Prostate gland (tissue), 2 donors: Measurements from ENCODE around the gene TOMM70. TPM values are rescaled to one million over a fixed set of nuclear protein-coding genes. Genes with fewer than 3 reads are reported as not detected.
"Not testable (repeated sequence)": the region's sequence is repeated elsewhere in the genome, so short reads cannot be mapped to it uniquely, and the experiment has no call there.

Experiments
- DNase-seq: peaks from one replicate; pipeline ENCODE4 v3.0.0-alpha.2; 2019; ENCODE audit warnings: low spot score
- H3K27ac ChIP-seq, 2 donors: fragments of 200-600 bp; sonication (generic); 2 replicates each; pipeline ENCODE4 v1.5.1; 2017 to 2019
- H3K27me3 ChIP-seq: fragments of 200-600 bp; sonication (generic); replicated peaks from 2 replicates; pipeline ENCODE4 v1.5.1; 2019; ENCODE audit not compliant: insufficient read depth
- H3K36me3 ChIP-seq, 2 donors: fragments of 200-600 bp; sonication (generic); 1 replicate in 1 of 2; 2 replicates in 1 of 2; pipeline versions ENCODE4 v1.5.1 to v1.8.1; 2017 to 2019
- H3K4me1 ChIP-seq: fragments of 200-600 bp; sonication (generic); replicated peaks from 2 replicates; pipeline ENCODE4 v1.5.1; 2019
- H3K4me3 ChIP-seq, 2 donors: fragments of 200-600 bp; sonication (generic); 2 replicates each; pipeline ENCODE4 v1.5.1; 2017 to 2019
- H3K9me3 ChIP-seq: fragments of 200-600 bp; sonication (generic); 2 replicates; pipeline ENCODE4 v1.5.1; 2017
- POLR2A ChIP-seq: fragments of 450-650 bp; IDR thresholded peaks from one replicate; pipeline ENCODE4 v1.6.1; 2016; ENCODE audit warnings: antibody characterized with exemption, mild to moderate bottlenecking
- POLR2AphosphoS5 ChIP-seq: sonication (generic); formaldehyde crosslinking; IDR thresholded peaks from one replicate; pipeline ENCODE4 v1.6.1; 2017; ENCODE audit warnings: antibody characterized with exemption
- WGBS: methylation state at CpG from one replicate; pipeline ENCODE4 v1.1.5; 2018; 5-methylcytosine and 5-hydroxymethylcytosine counted together
- intact Hi-C: fragments of 100-400 bp; cut with DNase I; formaldehyde crosslinking; loops from one replicate; pipeline ENCODE4 v1.14.2; 2022
- total RNA-seq, 2 donors: library from RNA; depleted of rRNA; stranded (reverse); fragments of >200 nt; gene quantifications; one replicate each; pipeline ENCODE4 v1.1.0, GENCODE V29; 2016
- TF ChIP-seq, protein P1 (sequence below), 4 experiments: fragments of 200-600 bp in 2 of 4; fragments of 450-650 bp in 2 of 4; sonication (generic) in 2 of 4; IDR thresholded peaks; 1 replicate in 3 of 4; 2 replicates in 1 of 4; pipeline ENCODE4 v1.5.1; 2016 to 2019; ENCODE audit warnings: antibody characterized with exemption in 4 of 4, mild to moderate bottlenecking in 2 of 4, moderate library complexity in 2 of 4

TOMM70 gene
- total RNA-seq, 2 donors from 2014 or later: 34.0 to 36.1 TPM

DNA sequence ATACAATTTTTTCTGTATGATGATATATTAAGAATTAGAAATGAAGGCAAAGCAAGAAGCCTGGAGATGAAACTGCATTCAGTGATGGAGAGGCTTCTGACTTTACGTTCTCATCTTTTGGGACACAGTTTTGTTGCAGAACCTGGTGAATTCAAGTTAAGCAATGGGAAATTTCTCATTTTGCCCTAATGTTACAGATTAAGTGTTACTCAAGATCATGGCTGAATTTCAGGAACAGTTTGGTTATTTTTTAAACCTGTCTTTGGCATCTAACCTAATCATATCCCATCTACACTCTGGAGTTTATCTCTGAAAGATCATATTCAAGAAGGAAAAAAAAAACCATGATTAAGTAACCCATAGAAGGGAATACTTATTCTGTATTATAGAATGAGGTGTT, 60.4 kb downstream of the TOMM70 start:
- intact Hi-C loops: no loop called here
- no peaks in the 10 kb centered on the region for H3K36me3 ChIP-seq
- no peaks in the 10 kb centered on the region for H3K27me3 ChIP-seq
- no peaks in the 10 kb centered on the region for H3K4me1 ChIP-seq
- H3K4me3 ChIP-seq: no peak overlapping the region
- WGBS: 91% methylated on average over 1 of the region's 1 CpG
- H3K27ac ChIP-seq: no peak overlapping the region
- DNase-seq: no peak
- H3K9me3 ChIP-seq: no peaks in the 10 kb centered on the region
- TF ChIP-seq POLR2AphosphoS5 (no peak), POLR2A (no peak)
- TF ChIP-seq, protein P1, sequence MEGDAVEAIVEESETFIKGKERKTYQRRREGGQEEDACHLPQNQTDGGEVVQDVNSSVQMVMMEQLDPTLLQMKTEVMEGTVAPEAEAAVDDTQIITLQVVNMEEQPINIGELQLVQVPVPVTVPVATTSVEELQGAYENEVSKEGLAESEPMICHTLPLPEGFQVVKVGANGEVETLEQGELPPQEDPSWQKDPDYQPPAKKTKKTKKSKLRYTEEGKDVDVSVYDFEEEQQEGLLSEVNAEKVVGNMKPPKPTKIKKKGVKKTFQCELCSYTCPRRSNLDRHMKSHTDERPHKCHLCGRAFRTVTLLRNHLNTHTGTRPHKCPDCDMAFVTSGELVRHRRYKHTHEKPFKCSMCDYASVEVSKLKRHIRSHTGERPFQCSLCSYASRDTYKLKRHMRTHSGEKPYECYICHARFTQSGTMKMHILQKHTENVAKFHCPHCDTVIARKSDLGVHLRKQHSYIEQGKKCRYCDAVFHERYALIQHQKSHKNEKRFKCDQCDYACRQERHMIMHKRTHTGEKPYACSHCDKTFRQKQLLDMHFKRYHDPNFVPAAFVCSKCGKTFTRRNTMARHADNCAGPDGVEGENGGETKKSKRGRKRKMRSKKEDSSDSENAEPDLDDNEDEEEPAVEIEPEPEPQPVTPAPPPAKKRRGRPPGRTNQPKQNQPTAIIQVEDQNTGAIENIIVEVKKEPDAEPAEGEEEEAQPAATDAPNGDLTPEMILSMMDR (IDR thresholded peaks at IDR 0.05): no peak

DNA sequence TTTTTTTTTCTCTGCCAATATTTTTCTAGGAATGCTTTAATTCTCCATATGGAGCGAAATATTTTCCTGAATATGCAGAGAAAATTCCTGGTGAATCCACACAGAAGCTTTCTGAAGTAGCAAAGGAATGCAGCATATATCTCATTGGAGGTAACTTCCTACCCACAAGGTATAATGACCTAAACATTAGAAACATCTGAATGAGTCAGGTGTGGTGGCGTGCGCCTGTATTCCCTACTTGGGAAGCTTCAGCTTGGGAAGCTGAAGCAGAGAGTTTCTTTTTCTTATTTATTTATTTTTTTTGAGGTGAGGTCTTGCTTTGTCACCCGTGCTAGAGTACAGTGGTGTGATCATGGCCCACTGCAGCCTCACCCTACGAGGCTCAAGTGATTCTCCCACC, 61.1 kb downstream of the TOMM70 start:
- intact Hi-C loops: loop anchor here (10.0 kb wide), 1 partner anchor 65 kb away; the partner anchor contains the start of genes LNP1 and TOMM70
- H3K27me3 ChIP-seq: no peaks in the 10 kb centered on the region
- DNase-seq: no peak
- H3K36me3 ChIP-seq: no peaks in the 10 kb centered on the region
- no peak overlapping the region for H3K4me3 ChIP-seq
- no peaks in the 10 kb centered on the region for H3K4me1 ChIP-seq
- H3K9me3 ChIP-seq: no peaks in the 10 kb centered on the region
- H3K27ac ChIP-seq: no peak overlapping the region
- WGBS: 96% methylated on average over 5 of the region's 5 CpGs
- TF ChIP-seq, protein P1 (IDR thresholded peaks at IDR 0.05): no peak
- no peak for TF ChIP-seq POLR2A
- no peak for TF ChIP-seq POLR2AphosphoS5

DNA sequence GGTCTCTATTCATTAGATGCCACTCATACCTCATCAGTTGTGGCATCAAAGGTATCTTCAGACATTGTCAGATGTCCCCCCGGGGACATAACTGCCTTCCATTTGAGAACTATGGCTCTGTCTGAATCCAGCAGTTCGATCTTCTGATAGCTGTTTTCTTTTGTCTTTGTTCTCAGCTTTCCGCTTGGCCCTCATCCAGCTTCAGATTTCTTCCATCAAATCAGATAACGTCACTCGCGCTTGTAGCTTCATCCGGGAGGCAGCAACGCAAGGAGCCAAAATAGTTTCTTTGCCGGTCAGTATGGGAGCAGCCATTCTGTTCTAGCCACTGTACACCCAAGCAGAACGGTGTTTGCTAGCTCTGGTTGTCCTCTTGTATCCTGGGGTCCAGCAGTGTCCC, 62.0 kb downstream of the TOMM70 start:
- intact Hi-C loops: loop anchor here (10.0 kb wide), 1 partner anchor 66 kb away; the partner anchor contains the start of genes LNP1 and TOMM70
- 84% methylated on average over 10 of the region's 10 CpGs for WGBS
- no peaks in the 10 kb centered on the region for H3K36me3 ChIP-seq

DNA sequence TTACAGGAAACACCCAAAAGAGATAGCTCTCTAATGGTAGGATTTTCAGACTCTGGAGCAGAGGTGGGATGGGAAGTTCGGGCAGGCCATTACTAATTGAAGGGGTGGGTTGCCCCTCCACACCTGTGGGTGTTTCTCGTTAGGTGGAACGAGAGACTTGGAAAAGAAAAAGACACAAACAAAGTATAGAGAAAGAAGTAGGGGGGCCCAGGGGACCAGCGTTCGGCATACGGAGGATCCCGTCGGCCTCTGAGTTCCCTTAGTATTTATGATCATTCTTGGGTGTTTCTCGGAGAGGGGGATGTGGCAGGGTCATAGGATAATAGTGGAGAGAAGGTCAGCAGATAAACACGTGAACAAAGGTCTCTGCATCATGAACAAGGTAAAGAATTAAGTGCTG, 64.7 kb downstream of the TOMM70 start:
- H3K36me3 ChIP-seq, DNase-seq, H3K4me3 ChIP-seq, H3K9me3 ChIP-seq, H3K4me1 ChIP-seq, H3K27me3 ChIP-seq, H3K27ac ChIP-seq: not testable (repeated sequence)
- 94% methylated on average over 10 of the region's 10 CpGs for WGBS
- intact Hi-C loops: loop anchor here (10.0 kb wide), 1 partner anchor 69 kb away; the partner anchor contains the start of genes LNP1 and TOMM70

More for the DNA sequence above, 62.0 kb downstream of the TOMM70 start:
- no peaks in the 10 kb centered on the region for H3K27me3 ChIP-seq
- H3K4me1 ChIP-seq: no peaks in the 10 kb centered on the region
- no peak overlapping the region for H3K27ac ChIP-seq
- TF ChIP-seq, protein P1 (IDR thresholded peaks at IDR 0.05): no peak
- TF ChIP-seq POLR2A (no peak), POLR2AphosphoS5 (no peak)
- no peaks in the 10 kb centered on the region for H3K9me3 ChIP-seq
- H3K4me3 ChIP-seq: no peak overlapping the region
- DNase-seq: no peak

DNA sequence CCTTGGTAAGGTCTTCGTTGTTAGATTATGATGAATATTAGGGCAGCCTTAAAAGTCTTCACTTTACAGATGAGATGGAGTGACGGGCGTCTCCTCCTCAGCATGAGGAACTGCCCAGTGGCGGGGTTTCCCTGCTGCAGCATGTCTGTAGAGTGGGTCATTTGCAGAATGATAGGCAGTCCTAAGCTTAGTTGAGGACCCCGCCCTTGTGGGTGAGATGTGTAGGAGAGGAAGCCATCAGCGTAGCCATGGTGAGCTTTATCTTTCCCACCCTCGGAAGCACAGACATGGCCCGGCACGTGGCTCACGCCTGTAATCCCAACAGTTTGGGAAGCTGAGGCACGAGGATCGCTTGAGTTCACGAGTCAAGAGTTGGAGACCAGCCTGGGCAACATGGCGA, 65.5 kb downstream of the TOMM70 start:
- DNase-seq: no peak
- TF ChIP-seq POLR2A: no peak
- no peak for TF ChIP-seq POLR2AphosphoS5
- TF ChIP-seq, protein P1 (IDR thresholded peaks at IDR 0.05): no peak
- no peaks in the 10 kb centered on the region for H3K36me3 ChIP-seq
- H3K27me3 ChIP-seq: no peaks in the 10 kb centered on the region
- no peaks in the 10 kb centered on the region for H3K4me1 ChIP-seq
- peak overlapping the region; percentile 61 to 77 for H3K4me3 ChIP-seq
- H3K9me3 ChIP-seq: no peaks in the 10 kb centered on the region
- intact Hi-C loops: loop anchor here (10.0 kb wide), 1 partner anchor 69 kb away; the partner anchor contains the start of genes LNP1 and TOMM70
- peak overlapping the region in 1 of 2 donors; percentile 82 for H3K27ac ChIP-seq
- WGBS: 79% methylated on average over 14 of the region's 14 CpGs
